CD4-positive, alpha-beta T cell treated with Interleukin-10 for 1 hour (primary cell): ENCODE measurements around the gene TTLL8.

Source experiments
- DNase-seq: peaks from one replicate; pipeline ENCODE4 v3.0.0-alpha.2; 2020

TTLL8 gene

GRCh38 chr22:50039669-50040443, 18.2 kb downstream of the TTLL8 start:
- DNase-seq = no peak

DNA sequence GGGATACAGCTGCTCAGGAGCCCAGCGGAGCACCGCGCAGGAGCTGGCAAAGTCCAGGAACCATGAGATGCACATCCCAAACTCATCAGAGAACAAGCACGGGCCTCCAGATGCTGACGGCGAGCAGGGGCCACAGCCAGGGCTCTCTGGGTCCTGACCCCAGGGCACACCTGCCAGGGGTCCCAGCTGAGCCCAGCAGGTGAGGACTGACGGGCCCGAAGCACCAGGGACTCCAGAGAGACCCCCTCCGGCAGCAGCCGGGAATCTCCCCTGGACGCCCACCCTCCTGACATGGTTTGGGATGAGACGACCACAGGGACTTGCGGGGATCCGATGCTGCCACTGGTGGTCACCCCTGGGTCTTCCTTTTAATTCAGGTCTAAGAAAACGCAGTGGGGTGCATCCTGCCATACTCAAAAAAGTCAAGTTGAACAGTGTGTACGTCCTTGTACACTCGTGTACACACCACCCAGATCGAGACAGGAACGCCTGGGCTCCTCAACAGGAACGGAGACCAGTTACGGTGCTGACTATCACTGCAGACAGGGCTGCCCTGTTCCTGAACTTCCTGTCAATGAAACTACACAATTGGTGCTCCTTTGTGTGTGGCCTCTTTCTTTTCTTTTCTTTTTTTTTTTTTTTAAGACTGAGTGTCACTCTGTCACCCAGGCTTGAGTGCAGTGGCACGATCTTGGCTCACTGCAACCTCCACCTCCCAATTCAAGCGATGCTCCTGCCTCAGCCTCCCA, 21.9 kb downstream of the TTLL8 start:
- DNase-seq = no peak

- no peak for DNase-seq
These were observed 22.8 kb downstream of the TTLL8 start for GRCh38 chr22:50035131-50035881.

GRCh38 chr22:50034126-50035081, 23.7 kb downstream of the TTLL8 start:
- no peak for DNase-seq

DNA sequence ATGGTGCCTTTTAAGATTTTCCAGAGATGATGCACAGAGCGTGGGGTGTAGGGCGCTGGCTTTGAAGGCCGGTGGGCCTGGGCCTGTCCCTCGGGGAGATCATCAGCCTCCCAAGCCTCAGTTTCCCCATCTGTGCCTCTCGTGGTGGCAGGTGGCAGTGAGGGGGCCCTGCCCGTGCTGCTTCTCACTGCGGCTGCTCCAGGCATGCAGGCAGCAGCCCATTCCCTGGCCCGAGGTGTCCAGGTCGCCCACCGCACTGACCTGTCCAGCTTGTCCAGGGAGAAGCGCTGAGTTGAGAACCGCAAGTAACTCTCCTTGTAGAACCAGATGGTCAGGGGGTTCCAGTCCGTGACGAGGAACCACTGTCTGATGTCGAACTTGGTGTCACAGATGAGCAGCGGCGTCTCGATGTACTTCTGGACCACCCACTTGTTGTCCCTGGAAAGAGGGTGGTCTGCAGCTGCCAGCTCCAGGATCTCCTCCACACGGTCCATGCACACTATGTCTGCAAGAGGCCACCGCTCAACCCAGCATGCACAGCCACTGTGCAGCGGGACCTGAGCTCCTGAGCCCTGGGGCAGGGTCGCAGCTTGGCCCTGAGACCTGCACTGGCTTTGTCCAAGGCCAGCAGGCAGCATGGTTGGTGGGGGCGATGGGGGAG, 25.0 kb downstream of the TTLL8 start:
- DNase-seq = no peak

DNA sequence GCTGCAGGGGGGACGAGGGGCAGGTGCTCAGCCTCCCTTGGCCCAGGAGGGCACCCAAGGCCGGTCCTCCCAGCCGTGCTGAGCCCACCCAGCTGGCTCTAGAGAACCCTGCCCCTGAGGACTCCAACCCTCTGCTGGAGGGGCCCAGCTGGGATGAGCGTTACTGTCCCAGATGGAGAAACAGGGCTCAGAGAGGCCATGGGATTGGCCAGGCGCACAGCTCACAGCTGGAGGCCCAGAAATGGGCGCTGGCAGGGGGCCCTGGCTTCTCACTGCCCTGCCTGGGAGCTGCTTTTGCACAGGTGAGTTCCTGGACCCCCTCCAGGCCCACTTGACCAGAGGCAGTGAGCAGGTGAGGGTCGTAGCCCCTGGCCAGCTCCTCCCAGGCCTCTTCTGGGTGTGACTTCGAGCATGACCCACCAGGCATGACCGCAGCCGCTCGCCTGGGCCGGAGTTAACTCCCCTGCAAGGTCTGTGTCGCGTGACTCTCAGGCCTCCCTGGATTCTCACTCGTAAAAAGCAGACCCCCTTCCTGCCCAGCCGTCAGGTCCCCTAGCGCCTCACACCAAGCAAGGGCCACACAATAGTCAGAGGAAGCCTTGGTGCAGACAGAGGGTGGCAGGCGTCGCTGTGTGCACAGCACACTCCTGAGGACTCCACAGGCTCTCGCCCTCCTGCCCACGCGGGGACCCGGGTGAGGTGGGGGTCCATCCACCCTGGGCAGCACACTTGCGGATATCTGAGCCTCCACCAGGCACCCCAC, 25.8 kb downstream of the TTLL8 start:
- DNase-seq = no peak

GRCh38 chr22:50031189-50032091, 26.7 kb downstream of the TTLL8 start:
- no peak for DNase-seq

GRCh38 chr22:50030297-50031188, 27.6 kb downstream of the TTLL8 start:
- peak; percentile 85 for DNase-seq

DNA sequence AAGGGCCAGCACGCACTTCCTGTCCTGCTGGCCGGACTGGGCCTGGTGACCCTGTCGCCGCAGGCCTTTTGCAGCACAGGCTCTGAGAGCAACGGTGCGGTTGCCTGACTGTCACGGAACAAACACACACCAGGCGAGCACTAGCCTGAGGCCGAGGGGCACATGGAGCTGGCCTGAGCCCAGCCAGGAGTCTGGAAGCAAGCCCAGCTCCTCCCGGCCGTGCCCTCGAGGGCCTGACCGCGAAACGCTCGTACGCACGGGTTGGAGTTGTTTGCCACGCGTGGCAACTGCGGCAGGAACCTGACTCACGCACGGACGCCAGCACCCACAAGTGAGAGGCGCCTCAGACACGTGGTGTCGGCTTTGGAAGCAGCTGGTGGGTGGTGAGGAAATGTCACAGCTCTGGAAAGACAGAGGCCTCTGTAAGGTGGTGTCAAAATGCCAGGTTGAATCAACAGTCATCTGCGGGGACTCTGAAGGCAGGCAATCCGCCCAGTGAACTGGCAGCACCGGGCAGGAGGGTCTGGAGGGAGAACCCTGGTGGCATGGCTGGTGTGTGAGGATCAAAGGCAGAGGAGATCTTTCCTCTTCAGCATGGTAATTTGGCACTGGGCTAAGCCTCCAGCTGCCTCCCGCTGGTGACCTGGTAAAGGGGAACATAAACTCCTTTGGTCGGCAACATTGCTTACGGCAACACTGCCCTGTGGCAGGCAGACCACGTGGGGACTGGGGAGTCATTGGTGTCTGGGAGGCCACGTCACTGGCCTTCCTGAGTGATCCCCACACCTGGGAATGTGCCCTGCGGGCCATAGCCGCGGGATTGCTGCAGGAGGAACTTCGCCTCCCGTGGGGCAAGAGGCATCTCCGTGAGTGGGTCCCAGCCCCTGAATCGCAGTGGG, 30.2 kb downstream of the TTLL8 start:
- peak; percentile 40 for DNase-seq

DNA sequence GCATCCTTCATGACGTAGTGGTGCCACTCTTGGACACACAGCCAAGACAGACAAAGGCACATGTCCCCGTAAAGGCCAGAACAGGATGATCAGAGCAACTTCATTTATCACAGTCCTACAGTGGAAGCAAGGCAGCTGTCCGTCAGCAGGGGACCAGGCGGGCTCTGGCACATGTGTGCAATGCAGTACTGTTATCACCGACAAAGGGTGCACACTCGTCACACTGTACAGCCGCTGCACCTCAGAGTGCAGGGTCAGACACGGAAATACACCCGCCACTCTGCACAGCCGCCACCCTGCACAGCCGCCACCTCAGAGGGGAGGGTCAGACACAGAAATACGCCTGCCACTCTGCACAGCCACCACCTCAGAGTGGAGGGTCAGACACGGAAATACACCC, 32.1 kb downstream of the TTLL8 start:
- DNase-seq = no peak

DNA sequence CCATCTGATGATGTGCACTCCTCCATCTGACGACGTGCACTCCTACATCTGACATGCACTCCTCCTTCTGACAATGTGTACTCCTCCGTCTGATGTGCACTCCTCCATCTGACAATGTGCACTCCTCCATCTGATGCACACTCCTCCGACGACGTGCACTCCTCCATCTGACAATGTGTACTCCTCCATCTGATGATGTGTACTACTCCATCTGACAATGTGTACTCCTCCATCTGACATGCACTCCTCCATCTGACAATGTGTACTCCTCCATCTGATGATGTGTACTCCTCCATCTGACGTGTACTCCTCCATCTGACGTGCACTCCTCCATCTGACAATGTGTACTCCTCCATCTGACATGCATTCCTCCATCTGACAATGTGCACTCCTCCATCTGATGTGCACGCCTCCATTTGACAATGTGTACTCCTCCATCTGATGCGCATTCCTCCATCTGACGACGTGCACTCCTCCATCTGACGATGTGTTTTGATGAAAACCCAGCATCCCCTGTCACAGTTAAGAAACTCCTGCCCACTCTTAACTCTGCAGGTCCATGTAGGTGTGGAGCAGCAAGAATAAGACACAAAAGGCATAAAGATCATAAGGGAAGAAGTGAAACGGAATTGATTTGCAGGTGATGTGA, 35.8 kb downstream of the TTLL8 start:
- no peak for DNase-seq

DNA sequence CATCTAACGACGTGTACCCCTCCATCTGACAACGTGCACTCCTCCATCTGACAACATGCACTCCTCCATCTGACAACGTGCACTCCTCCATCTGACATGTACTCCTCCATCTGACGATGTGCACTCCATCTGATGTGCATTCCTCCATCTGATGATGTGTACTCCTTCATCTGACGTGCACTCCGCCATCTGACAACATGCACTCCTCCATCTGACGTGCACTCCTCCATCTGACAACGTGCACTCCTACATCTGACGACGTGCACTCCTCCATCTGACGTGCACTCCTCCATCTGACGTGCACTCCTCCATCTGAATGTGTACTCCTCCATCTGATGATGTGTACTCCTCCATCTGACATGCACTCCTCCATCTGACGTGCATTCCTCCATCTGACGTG, 37.5 kb downstream of the TTLL8 start:
- no peak for DNase-seq

GRCh38 chr22:50019316-50019715, 38.8 kb downstream of the TTLL8 start:
- DNase-seq = no peak

DNA sequence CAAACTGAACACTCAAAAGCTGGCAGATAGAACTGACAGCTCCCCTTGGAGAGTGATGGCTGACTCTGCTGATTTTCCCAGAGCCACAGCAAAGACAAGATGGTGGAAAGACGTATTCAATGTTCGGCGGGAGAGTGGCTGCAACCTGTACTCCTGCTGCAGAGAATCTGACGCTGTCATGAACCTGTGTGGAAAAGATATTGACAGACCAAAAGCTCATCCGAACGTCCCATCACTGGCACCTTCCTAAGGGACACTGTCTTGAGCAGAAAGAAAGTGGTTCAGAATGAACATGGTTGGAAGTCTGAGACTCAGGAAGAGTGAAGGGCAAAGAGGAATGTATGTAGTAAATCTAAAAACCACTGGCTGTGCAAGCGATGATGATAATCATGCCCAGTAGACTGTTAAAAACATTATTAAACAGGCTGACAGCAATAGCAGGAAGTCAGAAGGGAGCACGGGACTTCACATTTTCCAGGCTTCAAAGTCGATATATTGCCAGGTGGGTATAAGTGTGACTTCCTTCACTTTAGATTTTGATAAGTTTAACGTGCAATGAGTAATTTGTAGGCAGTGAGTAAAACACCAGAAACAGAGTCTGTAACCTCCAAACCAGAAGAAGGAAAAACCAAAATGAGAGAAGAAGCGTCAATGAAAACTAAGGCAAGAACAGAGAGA, 39.4 kb downstream of the TTLL8 start:
- DNase-seq = peak; percentile 57

DNA sequence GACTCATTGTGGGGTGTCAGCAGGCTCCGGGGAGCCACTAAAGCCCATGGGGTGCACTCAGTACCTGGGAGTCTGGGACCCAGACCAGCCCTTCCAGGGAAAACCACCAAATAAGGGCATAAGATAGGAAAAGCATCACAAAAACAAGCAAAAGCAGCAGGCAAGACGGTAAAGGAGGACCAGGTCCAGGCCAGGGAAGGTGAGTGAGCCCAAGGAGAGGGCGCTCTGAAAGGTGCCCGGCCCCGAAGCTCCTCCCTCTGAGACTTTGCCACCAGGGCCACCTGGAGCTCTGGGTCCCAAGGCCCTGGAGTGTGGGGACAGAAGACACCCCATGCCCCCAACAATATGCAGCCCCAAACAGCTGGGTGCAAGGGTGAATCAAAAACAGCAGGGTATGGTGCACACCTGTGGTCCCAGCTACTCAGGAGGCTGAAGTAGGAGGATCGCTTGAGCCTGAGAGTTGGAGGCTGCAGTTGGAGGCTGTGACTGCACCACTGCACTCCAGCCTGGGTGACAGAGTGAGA, 40.3 kb downstream of the TTLL8 start:
- DNase-seq = no peak

GRCh38 chr22:50016988-50017700, 41.0 kb downstream of the TTLL8 start:
- peak; percentile 58 for DNase-seq
